Kidney epithelial cell (primary cell): ENCODE measurements around the gene EFNA2. TPM values are rescaled to one million over a fixed set of nuclear protein-coding genes. Genes with fewer than 3 reads are reported as not detected.

Source experiments
- DNase-seq: peaks from one replicate; pipeline ENCODE4 v3.0.0-alpha.2; 2010; ENCODE audit warnings: low read depth
- H3K27me3 ChIP-seq: 2 replicates; pipeline ENCODE4 v1.6.0; 2011; ENCODE audit warnings: low read length; ENCODE audit not compliant: control insufficient read depth, insufficient read depth
- H3K36me3 ChIP-seq: 2 replicates; pipeline ENCODE4 v1.5.1; 2011; ENCODE audit warnings: low read length; ENCODE audit not compliant: control insufficient read depth, insufficient read depth
- H3K4me3 ChIP-seq: 2 replicates; pipeline ENCODE4 v1.5.1; 2011; ENCODE audit warnings: low read depth, mild to moderate bottlenecking, control low read depth, low read length
- CTCF ChIP-seq: IDR thresholded peaks from 2 replicates; pipeline ENCODE4 v1.5.1; 2011; ENCODE audit warnings: mild to moderate bottlenecking, moderate library complexity, low read length, control low read depth, inconsistent platforms; ENCODE audit not compliant: insufficient read depth, poor library complexity, severe bottlenecking
- total RNA-seq: library from RNA; depleted of rRNA; stranded (reverse); fragments of >200 nt; gene quantifications from 2 replicates; pipeline ENCODE4 v1.2.3, GENCODE V29; 2015

EFNA2 gene
- 3.1 and 5.3 TPM in 2 replicates for total RNA-seq

DNA sequence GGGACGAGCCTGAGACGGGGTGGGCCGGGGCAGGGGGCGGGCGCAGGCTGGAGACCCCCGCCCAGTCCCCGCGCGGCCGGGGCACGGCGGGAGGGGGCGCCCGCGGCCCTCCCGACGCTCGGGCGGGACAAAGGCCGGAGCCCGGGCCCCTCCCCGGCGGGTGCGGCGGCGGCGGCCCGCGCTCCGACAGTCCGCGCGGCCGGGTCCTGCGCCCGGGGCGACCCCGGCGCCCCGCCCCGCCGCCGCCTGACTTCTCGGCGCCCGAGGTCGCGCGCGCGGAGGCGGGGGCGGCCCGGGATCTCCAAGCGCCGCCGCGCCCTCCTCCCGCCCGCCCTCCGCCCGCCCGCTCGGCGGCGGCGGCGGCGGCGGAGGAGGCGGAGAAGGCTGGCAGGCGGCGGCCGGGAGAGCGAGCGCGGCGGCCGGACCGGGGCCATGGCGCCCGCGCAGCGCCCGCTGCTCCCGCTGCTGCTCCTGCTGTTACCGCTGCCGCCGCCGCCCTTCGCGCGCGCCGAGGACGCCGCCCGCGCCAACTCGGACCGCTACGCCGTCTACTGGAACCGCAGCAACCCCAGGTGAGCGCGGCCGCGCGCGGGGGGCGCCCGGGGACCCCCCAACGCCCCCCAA, at the start of gene EFNA2:
Gene EFNA2, plus strand, starts transcription at position 137 of the 624 bp plus-strand sequence. Its CDS starts 296 bp downstream, at position 433.
- Histone ChIP-seq H3K4me3 (peak within 1 kb of the TSS; percentile 18), H3K27me3 (peaks cover 70% of the 10 kb centered on the region), H3K36me3 (no peaks in the 10 kb centered on the region)
- TF ChIP-seq CTCF = no peak
- DNase-seq = no peak

- no peak for DNase-seq
- Histone ChIP-seq H3K4me3 (peak overlapping the region; percentile 87), H3K27me3 (no peaks in the 10 kb centered on the region), H3K36me3 (peaks cover 2% of the 10 kb centered on the region)
- TF ChIP-seq CTCF = no peak
Measured at GRCh38 chr19:1236576-1236975, 49.1 kb upstream of the EFNA2 start.

GRCh38 chr19:1237027-1237659, 48.5 kb upstream of the EFNA2 start:
- Histone ChIP-seq H3K27me3 (no peaks in the 10 kb centered on the region), H3K4me3 (peak overlapping the region; percentile 87), H3K36me3 (no peaks in the 10 kb centered on the region)
- no peak for DNase-seq
- TF ChIP-seq CTCF = no peak

DNA sequence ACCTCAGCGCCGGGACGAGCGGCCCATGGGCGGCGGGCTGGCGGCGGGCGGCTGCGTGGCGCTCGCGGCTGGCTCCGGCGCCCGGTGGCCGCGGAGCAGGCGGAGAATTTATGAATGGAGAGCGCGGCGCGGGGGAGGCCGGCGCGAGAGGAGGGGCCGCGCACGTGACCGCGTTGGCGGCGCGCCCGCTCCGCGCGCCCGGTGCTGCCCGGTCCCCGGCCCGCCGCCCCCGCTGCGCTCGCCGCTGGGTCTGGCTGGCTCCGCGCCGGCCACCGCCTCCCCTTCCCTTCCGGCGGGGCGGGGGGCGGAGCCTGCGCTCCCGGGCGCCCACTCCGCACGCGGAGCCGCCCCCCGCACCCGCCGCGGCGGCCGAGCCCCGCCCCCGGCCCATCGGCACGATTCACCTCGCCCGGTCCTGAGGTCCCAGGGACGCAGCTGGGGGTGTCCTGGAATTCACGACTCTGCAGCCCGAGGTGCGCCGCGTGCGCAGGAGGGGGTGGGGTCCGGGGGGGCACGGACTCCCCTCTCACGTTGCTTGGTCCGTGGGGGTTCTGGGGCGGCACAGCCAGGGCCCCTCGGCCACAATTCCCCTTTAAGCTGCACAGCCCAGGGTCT, 47.8 kb upstream of the EFNA2 start, which contains the start of gene CBARP:
Gene CBARP, minus strand, starts transcription at position 252 of the 615 bp plus-strand sequence. CDS start 1,905 bp downstream, outside the sequence.
- TF ChIP-seq CTCF = no peak

GRCh38 chr19:1238369-1239303, 47.0 kb upstream of the EFNA2 start:
- Histone ChIP-seq H3K4me3 (peak overlapping the region; percentile 34), H3K27me3 (no peaks in the 10 kb centered on the region)
- no peak for TF ChIP-seq CTCF

More for the DNA sequence above, 47.8 kb upstream of the EFNA2 start, which contains the start of gene CBARP:
- no peak for DNase-seq
- Histone ChIP-seq H3K36me3 (no peaks in the 10 kb centered on the region), H3K27me3 (no peaks in the 10 kb centered on the region), H3K4me3 (peak within 1 kb of the TSS; percentile 87)

More at GRCh38 chr19:1238369-1239303, 47.0 kb upstream of the EFNA2 start:
- no peaks in the 10 kb centered on the region for H3K36me3 ChIP-seq
- DNase-seq = no peak
